CMK (cell line): Measurements from ENCODE around the gene ALPI.

ENCODE experiments used
- DNase-seq: peaks from one replicate; pipeline ENCODE4 v3.0.0-alpha.2; 2010; ENCODE audit warnings: low read depth

Gene ALPI

DNA sequence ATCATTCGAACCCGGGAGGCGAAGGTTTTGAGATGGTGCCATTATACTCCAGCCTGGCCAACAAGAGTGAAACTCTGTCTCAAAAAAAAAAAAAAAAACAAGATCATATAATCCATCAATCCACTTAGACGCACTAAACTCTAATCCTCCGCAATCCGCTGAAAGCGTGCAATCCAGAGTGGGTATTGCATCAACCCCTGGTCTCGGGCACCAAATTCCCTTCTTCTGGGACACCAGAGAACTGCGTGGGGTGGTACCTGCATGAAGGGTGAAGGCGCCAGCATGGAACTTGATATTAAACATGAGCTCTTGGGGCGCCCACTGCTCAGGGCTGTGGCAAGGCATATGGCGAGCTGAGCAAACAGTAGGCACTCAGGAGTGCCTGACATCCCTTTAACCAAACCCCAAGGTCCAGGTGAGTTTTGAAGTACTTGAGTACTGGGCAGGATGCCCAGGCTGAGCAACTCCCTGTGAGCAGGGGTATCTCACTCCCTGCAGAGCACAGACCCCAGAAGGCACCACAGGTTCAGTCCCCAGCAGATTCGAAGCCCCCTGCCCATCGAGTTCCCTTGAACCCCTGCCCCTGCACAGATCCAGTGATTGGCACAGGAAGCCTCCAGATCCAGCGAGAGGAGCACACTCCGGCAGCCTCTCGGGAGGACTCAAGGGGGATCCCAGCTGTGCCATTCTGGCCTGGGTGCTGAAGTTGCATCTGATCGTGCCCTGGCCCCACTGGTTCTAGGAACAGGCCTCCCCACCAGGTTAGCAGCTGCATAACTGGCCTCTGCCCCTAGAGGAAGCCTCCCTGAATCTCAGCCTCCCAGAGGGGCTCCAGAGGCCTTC lies 8.0 kb downstream of the ALPI start:
- DNase-seq = no peak

DNA sequence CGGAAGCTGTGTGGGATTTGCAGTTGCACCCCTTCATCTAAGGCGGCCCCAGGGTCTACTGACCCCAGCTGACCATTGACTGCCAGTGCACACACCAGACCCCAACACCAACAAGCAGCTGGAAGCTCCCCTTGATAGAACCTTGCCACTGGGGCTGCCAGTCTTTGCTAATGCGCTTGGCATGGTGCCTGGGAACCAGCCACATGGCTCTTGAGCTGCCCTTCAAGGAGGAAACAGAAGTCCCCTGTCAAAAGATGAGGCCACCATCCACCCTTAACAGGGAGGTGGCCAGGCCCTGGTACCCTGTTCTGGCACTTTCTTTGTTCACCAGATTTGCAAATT lies 8.6 kb downstream of the ALPI start:
- no peak for DNase-seq

DNA sequence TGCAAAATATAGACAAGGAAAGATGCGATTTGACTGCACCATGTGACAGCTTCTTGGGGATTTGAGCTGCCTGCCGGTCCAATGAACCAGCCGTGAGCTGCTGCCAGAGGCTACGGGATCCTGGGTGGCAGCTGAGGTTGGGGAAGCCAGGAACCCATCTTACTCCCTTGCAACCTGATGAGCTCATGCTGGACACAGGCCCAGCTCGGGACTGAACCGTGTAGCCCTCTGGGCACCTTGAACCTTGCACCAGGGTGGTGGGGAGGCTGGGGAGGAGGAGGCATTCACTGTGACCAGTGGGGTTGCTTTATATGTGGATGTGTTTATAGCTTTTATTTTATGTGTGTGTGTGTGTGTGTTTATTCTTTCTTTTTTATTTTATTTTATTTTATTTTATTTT lies 9.1 kb downstream of the ALPI start:
- no peak for DNase-seq

DNA sequence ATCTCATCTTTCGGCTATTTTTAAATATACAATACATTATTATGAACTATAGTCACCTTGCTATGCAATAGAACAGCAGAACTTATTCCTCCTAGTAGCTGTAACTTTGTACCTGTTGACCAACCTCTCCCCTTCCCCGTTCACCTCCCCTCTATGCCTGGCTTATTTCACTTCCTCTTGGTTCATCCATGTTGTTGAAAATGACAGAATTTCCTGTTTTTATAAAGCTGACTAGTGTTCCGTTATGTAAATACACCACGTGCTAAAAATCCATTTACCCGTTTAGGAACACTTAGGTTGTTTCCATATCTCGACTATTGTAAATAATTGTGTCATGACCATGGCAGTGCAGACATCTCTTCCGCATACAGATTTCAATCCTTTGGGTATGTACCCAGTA lies 10.3 kb downstream of the ALPI start:
- no peak for DNase-seq

DNA sequence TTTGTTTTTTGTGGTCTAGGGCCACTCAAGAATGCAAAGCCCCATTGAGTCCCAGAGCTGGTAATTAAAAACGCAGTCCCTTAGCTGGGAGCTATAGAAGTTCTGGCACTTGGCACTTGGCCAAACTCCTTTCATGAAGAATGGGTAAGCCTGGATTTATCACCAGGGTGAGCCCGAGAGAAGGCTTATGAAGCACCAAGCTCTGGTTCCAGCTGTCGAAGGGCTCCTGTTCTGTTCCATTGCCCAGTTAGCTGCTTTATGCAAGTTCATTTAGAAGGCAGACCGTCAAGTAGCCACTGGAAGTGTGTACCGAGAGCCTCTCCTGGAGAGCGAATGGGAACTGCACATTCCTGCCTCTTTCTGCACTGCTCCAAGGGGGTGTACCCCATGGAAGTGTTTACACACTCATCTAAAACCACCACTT lies 17.5 kb downstream of the ALPI start:
- no peak for DNase-seq

DNA sequence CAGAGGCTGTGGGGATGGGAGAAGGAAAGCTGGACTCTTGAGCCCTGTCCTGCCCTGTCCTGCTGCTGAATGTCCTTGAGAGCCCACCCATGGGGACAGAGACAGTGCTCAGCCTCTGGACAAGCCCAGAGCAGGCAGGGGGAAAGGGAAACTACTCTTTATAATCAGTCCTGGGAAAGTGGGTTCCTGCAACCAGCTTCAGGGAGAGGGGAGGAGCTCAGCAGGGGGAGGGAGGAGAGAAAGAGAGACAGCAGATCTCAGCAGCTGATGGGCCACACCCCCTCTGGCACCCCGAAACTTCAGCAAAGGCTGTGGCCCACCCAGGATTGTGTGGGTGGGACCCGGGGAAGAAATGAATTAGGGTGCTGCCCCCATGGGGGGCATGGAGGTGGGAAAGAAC lies 20.1 kb downstream of the ALPI start:
- DNase-seq = no peak

DNA sequence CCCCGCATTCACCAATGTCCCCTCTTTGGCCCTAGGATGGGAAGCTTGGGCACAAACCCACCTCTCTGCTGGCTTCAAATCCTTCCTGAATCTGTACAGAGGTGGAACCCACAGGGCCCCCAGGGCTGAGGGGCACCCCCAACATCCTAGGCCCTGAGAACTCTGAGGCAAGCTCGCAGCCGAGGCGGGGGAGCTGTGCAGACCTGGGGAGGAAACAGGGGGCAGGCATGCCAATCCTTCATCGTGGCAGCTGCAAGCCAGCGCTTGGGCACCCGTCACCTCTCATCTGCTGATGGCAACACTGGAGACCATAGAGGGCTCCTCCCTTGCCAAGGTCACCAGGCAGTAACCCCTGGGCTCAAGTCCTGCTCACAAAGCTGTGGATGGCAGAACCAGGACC lies 20.8 kb downstream of the ALPI start:
- DNase-seq = no peak

DNA sequence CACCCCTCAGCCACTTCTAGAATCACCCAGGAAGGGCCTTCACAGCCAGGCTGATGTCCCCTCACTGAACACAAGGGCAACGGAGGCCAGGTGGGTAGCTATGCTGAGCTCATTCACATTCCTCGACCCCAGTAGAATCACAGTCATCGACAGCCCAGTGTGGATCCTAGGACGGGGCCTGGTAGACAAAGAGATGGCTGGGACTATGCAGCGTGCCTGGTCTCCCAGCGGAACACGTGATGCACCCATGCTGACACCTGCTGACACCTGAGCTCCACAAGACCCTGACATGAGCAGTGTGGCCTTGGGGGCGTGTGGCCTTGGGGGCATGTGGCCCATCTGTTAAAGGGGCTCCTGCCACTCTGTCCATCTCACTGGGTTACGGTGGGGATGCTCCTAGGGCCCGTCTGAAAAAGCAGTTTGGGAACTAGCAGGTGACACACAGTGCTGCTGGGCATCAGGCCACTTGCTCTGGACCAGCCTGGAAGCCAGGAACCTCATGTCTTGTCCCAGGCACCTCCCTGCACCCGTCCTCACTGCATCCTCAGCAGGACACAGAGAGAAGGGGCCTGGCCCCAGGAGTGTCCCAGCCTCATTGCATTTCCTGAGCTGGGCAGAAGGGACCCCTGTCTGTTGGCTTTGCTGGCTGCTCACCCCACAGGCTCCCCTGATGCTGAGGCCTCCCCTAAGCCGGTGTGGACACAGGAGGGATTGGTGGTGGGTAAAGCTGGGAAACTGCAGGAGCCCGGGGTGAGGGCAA lies 22.0 kb downstream of the ALPI start:
- no peak for DNase-seq

DNA sequence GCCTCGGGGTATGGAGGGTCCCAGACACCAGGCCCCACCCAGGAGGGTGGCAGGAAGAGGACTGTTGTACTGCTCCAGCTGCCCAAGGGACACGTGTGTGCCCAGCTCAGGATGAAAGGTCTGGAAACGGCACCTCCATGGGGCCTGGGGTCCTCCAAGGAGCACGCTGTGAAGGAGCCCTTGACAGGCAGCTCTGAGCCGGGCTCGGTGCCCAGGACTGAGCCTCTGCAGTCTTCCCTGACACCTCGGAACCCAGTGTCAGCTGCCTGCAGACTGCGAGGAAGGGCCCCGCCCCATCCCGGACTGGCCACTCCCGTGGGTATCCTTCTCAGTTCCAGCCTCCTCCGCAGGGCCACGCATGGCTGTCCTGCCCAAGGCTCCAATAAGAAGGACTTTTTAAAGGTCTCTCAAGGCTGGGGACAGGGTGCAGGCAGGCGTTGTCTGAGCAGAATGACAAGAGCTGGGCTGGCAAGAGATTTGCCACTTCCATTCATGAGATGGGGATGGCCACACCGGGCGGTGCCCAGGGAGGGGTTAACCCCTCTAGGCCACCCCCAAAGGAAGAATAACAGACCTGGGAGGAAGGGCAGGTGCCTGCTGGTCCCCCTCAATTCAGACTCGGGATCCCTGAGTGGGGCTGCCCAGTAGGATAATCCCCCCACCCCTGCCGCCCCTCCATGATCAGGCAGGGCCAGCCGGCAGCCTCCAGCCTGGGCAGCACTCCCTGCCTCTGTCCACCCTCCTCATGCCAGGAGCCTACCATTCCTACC lies 22.8 kb downstream of the ALPI start:
- no peak for DNase-seq

DNA sequence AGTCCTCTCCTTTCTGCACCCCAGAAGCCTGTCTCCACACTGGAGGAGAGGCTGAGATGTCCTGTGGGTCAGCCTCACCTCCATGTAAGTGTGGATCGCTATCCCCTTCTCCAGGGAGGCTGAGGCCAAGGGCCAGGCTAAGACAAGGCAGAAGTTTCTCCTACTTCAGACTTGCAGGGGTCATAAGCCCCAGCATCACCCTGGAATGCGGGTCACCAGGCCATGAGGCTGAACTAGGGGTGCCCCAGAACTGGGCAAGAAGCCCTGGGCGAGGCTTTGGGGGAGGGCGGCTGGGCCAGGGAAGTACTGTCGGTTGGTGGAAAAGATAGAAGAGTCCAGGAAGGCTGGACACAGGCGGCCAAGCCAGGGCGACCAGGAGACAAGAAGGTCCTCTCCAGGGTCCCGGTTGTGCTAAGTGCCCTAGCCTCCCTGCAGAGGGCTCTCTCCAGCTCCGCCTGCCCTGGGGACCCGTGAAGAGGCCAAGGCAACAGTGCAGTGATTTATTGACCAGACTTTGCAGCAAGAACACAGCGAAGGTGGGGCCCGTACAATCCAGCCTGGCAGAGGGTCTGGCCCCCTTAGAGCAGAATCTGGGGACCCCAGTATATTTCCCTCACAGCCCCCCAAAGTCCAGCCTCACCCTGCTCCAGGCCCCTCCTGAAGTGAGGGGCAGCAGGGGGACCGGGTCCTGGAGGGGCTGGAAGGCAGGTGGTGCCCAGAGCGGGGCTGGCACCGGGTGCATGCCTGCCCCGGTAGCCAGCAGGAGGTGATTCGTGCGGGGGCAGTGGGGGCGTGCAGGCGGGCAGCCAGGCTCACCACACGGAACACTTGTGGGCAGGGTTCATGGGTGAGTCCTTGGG lies 23.6 kb downstream of the ALPI start:
- no peak for DNase-seq

DNA sequence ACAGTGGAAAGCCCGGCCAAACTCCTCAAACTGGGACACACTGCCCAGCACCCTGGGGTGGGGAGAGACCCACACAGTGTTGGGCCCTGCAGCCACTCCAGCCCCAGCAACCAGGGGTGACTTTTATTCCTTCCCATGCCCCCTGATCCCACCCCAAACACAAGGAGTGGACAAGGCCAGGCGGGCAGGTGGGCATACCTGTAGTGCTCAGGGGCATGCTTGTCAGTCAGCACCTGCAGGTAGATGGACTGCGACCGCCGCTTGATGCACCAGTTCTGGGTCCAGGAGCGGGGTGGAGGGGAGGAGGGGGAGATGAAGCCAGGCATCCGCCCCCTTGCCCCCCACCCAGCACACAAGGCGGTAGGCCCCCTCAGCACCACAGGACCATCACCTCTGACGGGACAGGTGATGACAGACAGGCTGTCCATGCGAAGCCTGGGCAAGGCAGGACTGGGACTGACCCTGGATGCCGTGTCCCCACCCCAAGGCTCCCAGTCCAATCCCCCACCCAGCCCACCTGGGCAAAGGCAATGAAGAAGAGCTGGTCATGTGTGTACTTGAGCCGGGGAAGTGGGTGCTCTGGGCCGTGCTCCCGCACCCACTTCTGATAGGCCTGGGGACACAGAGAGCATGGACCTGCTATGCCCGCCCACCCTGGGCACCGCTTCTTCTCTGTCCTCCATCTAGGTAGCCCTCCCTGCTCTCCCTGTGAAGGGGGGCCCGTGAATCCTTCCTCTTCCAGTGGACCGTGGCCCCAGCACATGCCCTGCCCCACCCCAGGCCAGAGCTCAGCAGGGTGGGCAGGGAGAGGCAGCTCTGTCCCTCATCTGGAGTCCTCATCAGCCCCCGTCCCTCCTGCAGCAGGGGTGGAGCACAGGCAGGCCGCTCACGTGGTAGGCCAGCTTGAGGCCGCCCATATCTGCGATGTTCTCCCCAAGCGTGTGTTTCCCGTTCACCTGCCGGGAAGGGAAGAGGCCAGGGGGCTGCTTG lies 24.5 kb downstream of the ALPI start:
- no peak for DNase-seq

DNA sequence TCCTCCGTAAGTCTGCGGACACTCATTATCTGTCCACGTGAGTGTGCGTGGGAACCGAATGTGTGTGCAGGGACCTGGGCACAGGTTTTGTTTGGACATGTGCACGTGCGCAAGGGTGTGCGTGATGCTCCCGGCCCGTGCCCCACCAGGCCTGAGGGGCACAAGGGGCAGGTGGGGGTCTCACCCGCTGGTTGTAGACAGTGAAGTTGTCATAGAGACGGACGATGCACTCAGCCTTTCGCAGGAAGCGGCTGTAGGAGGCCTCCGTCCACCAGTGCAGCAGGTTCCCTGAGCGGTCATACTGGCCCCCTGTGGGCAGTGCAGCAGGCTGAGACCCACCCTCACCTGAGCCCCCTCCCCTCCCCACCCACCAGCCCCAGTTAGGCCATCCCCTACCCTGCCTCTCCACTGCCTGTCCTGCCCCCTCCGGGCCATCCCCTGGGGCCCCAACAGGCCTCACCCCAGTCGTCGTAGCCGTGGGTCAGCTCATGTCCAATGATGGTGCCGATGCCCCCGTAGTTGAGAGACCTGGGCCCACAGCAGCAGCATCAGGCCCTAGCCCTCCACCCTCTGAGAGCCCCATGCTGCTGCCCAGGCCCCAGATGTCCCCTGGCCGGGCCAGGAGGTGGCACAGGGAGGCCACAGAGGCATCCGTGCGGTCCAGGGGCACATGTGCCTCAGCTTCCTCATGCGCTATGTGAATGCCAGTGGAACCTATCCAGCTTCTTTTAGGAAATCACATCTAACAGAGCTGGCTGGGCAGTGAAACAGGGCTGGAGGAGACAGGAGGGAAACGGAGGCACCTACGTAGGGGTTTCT lies 25.6 kb downstream of the ALPI start:
- DNase-seq = no peak

DNA sequence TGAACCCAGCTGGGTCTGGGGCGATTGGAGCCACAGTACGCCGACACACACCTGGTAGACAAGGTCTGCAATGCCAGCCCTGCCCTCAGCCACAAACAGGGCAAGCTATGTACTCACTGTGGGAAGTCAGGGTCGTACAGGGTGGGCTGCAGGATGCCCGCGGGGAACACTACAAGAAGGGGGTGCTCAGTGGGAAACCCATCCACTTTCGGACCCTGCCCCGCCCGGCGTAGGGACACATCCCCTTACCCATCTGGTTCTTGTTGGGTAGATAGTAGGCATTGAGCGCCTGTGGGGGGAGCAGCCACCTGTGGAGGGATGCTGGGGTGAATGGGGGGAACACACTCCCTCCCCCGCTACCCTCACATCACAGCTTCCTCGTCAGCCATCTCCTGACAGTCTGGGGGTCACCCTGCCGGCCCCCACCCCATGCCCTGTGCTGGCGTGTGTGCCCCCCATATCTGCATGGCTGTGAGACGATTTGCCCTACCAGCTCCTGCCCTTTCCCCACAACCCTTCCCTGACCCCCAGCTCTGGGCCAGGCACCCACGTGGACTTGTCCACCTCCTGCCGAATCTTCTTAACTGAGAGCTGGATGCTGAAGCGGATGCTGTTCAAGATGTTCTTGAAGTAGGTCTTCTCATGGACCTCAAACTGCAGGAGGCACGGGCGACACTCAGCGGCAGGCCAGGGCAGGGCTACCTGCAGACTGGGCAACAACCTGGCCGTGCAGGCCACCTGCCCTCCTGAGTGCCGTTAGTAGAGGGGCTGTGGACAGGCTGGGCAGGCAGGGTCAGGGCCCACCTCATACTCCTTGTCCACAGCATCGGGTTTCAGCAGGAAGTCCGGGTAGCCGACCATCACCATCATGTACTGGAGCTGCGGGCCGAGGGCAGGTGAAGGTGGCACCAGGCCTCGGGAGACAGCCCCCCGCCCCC lies 26.6 kb downstream of the ALPI start:
- DNase-seq = no peak

DNA sequence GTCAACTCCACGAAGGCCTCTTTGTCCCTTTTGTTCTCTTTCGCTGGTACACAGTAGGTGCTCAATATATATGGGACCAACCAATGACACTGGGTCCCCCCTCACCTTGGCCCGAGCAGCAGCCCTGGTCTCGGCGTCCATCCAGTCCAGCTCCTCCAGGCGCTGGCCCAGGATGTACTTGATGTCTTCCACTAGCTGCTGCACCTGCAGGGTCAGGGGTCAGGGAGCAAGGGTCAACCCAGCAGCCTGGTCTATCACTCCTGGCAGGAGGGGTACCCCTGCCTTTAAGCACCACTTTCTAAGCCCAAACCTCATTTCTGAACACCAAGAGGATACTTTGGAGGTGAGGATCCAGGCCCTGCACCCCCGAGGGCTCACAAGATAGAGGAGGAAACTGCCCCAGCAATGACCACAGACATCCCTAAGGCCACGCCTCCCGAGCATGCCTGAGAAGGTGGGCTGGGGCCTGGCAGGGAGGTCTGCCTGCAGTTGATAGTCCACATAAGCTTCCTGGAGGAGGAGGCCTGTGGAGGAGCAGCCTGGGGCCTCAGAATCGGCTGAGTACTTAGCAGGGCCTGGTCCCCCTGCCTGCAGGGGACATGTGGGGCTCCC lies 27.5 kb downstream of the ALPI start:
- no peak for DNase-seq

DNA sequence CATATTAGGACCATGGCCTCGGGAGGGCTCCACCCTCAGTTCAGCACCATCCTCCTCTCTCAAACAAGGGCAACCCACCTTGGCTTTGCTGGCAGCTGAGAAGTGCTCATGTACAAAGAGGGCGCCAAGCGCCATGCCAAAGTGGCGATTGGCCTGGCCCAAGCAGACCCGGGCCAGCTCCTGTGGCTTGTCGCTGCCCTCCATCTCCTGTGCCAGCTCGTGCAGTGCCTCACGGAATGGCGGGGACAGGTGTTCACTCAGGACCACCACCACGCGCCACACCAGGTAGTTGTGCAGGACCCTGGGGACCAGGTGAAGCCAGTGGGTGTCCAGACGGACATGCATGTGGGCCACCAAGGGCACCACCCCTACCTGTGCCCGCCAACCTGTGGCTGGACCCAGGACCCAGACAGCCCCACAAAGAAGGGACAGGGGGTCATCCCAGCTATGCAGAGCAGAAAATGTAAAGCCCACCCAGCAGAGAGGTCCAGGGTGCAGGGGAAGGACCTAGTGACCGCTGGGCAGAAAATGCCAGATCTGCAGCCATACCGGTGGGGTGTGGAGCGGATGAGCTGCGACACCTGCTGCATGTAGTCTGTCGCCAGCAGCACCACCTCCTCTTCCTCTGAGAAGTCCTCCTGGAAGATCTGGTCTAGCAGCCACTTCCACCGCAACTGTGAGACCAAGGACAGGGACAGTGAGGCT lies 28.1 kb downstream of the ALPI start:
- DNase-seq = no peak

DNA sequence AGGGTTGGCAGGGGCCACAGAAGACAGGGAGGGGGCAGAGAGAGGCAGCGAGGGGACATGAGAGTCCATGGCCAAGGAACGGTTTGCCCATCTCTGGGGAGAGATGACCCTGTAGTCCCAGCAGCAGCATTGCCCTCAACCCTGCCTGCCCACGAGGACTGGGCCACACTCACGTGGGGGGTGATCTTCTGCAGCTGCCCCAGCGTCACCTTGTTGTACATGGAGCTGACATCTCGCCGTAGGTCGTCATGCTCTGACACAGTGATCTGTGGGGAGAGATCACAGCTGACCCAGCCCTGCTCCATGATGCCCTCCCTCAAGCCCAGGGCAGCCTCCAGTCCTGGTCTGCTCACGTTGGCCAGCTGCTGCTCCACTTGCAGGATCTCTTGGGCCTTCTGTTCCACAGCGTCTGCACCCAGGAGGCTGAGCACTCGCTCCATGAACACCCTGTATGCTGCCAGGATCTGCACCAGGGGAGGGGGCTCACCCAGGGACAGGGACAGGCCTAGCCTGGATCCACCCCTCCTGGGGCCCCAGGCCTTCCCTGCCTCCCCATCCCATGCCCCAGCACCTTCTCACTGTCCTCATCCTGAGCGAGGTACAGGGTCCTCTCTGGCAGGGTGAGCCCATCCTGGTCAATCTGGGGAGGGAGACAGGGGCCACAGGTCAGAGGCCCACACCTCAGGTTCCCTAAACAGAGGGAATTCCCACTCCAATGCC lies 28.8 kb downstream of the ALPI start:
- no peak for DNase-seq

DNA sequence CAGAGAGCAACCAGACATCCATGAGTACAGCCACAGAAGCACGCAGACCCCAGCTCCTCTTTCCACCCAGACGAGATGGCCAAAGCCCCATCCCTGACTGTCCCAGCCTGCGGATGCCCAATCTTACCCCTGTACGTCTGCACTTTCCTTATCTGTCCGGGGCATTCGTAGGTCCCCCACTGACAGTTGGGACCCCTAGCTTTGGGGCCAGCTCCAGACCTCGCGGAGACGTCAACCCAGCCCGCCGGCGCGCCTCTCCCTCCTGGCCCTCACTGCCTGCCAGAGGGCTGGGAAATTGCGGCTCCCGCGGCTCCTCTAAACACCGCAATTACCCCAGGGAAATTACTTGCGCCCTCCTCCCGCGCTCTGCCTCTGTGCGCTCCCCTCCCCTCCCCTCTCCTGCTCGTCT lies 29.4 kb downstream of the ALPI start:
- DNase-seq = no peak
